GM18502 (cell line): ENCODE measurements around the gene SELP.
"Not testable (repeated sequence)": the region's sequence is repeated elsewhere in the genome, so short reads cannot be mapped to it uniquely, and the experiment has no call there.

Source experiments
- ATAC-seq: cut with Tn5 transposase; IDR thresholded peaks from one replicate; pipeline ENCODE4 v1.9.1; 2021; ENCODE audit warnings: mild to moderate bottlenecking; ENCODE audit not compliant: unreplicated experiment, poor library complexity

The SELP gene

DNA sequence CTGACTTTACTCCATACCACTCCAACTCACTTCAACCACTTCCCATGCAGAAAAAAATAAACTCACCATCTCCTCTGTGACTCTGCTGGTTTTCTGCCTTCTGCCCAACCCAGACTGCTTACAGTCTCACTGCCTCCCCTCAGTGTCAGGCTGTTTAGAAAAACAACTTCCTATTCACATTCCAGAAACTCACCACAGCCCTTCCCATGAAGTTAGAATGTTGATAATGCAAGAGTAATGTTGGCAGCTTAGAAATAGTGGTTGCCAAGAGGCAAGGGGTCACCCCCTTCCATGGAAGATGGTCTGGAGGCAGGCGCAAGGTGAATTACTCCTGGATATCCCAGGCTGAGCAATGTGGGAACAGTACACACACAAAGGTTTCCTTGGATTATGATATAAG is at the start of gene SELP:
SELP (minus strand) TSS at position 119 of the 400 bp plus-strand sequence; CDS start at position 69, 50 bp downstream.
- no peak for ATAC-seq

DNA sequence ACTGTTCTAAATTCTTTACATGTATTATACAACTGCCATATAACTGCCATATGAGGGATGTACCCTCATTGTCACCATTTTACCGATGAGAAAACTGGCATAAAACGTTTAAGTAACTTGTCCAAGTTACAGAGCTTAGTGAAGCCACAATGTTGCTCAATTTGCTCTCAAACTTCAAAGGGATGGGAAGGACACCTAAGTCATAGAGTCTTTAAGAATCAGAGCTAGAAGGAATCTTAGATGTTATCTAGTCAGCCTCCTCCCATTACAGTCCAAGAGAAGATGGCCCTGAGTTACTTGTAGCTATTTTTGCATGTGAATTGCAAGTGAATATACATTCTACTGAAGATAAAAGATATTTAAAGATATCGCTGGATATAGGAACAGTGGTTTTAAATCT is 49.8 kb upstream of the SELP start:
- ATAC-seq, result no peak

DNA sequence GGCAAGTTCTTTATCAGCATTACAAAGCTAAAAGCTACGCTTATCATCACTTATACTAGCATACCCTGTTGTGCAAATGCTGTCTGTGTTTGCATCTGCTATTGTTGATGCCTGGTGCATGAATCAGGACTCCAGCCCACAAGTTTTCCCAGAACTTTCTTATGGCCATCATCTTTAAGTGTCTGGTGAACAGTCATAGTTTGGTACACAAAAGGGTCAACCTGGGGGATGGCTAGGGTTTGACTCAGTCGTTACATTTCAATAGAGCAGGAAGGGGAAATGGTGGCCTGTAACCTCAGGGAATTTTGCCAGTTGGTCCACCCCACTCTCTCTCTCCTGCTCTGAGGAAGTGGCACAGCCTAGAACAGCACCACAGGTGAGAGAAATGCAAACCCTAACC is 46.1 kb upstream of the SELP start:
- ATAC-seq, result no peak

DNA sequence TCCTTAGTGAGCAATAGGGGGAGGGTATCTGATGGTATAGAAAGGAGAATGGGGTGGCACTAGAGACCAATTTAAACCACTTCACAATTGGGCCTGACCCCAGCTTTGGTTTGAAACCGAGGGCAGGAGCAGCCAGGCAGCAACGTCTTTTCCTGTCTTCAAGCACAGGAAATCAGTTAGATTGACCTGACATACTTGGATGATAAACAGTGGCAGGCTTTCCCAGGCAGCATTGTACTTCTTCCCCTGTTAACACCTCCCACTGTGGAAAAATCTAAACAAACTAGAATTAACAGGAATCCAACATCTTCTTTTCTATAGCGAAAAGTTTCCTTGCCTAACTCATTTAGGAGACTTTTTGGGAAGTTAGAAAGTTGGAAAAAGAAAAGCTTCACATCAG is 40.9 kb upstream of the SELP start:
- ATAC-seq, result no peak

DNA sequence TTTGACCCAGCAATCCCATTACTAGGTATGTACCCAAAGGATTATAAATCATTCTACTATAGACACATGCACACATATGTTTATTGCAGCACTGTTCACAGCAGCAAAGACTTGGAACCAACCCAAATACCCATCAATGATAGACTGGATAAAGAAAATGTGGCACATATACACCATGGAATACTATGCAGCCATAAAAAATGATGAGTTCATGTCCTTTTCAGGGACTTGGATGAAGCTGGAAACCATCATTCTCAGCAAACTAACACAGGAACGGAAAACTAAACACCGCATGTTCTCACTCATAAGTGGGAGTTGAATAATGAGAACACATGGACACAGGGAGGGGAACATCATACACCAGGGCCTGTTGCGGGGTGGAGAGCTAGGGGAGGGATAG is 40.3 kb upstream of the SELP start:
- not testable (repeated sequence) for ATAC-seq

DNA sequence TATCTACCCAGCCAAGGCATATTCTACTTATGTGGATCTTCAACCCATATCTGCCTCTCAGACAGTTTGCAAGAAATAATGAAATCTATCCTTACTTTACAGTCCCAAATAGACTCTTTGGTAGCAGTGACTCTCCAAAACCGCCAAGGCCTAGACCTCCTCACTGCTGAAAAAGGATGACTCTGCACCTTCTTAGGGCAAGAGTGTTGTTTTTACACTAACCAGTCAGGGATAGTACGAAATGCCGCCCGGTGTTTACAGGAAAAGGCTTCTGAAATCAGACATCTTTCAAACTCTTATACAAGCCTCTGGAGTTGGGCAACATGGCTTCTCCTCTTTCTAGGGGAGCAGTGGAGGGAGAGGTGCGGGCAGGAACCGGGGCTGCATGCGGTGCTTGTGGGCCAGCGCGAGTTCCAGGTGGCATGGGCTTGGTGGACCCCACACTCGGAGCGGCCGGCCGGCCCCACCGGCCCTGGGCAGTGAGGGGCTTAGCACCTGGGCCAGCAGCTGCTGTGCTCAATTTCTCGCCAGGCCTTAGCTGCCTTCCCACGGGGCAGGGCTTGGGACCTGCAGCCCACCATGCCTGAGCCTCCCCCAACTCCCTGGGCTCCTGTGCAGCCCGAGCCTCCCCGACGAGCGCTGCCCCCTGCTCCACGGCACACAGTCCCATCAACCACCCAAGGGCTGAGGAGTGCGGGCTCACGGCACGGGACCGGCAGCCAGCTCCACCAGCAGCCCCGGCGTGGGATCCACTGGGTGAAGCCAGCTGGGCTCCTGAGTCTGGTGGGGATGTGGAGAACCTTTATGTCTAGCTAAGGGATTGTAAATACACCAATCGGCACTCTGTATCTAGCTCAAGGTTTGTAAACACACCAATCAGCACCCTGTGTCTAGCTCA is 38.0 kb upstream of the SELP start:
- ATAC-seq, result peak; percentile 10

DNA sequence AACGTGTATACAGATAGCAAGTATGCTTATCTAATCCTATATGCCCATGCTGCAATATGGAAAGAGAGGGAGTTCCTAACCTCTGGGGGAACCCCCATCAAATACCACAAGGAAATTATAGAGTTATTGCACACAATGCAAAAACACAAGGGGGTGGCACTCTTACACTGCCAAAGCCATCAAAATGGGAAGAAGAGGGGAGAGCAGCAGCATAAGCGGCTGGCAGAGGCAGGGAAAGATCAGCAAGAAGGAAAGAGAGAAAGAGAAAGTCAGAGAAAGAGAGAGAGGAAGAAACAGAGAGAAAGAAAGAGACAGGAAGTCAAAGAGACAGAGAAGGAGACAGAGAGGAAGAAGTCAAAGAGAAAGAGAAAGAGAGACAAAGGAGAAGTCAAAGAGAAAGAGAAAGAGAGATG is 37.3 kb upstream of the SELP start:
- ATAC-seq, result peak; percentile 71

DNA sequence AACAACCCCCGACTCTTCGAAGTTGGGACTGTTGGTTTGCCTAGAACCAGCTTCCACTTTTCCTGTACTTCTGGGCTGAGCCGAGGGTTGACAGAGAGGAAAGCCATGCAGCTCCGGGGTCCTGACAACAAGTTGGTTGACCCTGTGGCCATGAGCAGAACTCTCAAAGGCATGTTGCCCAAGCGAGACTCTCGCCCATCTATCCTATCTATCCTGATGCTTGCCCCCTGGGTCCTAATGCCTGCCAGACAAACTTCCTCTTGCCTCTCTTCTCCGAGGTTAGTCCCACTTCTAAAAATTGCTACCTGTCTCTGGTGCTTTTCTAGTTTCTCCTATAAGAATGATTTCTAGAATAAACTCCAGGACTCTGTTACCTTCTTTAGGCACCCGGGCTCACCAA is 32.8 kb upstream of the SELP start:
- ATAC-seq, result not testable (repeated sequence)

DNA sequence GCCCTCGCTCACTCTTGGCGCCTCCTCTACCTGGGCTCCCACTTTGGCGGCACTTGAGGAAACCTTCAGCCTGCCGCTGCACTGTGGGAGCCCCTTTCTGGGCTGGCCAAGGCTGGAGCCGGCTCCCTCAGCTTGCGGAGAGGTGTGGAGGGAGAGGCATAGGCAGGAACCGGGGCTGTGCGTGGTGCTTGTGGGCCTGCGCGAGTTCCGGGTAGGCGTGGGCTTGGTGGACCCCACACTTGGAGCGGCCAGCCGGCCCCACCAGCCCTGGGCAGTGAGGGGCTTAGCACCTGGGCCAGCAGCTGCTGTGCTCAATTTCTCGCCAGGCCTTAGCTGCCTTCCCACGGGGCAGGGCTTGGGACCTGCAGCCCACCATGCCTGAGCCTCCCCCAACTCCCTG is 31.1 kb upstream of the SELP start:
- not testable (repeated sequence) for ATAC-seq

DNA sequence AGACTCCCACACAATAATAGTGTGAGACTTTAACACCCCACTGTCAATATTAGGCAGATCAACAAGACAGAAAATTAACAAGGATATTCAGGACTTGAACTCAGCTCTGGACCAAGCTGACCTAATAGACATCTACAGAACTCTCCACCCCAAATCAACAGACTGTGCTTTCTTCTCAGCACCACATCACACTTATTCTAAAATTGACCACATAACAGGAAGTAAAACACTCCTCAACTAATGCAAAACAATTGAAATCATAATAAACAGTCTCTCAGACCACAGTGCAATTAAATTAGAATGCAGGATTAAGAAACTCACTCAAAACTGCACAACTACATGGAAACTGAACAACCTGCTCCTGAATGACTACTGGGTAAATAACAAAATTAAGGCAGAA is 28.9 kb upstream of the SELP start:
- ATAC-seq, result not testable (repeated sequence)

DNA sequence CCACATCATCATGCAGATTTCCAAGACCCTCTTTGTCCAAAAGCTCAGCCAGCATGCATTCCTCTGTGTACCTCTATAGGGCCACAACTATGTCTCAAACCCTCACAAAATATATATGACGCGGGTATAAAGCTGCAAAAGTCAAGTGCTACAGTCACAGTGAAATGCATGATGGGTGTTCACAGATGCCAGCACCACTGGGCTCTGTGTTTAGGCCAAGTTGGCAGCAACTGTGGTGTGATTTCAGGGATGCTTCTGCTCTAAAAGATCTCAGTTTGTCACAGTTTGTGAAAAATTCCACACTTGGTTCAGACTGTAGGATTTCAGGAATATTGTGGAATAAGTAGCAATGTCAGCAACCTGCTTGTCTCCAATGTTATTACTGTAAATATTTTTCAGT is 23.9 kb upstream of the SELP start:
- ATAC-seq, result no peak

DNA sequence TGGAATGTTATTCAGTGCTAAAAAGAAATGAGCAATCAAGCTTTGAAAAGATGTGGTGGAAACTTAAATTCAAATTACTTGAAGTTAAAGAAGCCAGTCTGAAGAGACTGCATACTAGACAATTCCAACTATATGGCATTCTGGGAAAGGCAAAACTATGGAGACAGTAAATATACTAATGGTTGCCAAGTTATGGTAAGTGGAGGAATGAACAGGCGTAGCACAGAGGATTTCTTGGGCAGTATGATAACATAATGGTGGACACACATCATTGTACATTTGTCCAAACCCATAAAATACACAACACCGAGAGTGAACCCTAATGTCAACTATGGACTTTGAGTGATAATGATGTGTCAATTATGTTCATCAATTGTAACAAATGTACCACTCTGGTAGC is 21.1 kb upstream of the SELP start:
- no peak for ATAC-seq

DNA sequence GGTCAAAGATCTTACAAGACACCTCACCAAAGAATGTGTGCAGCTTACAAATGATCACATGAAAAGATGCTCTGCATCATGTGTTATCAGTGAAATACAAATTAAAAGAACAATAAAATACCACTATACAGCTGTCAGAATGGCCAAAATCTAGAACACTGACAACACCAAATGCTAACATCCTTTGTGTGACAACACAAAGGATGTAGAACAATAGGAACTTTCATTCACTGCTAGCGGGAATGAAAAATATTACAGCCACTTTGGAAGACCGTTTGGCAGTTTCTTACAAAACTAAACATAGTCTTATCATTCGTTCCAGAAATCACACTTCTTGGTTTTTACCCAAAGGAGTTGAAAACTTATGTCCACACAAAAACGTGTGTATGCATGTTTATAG is 20.6 kb upstream of the SELP start:
- no peak for ATAC-seq

DNA sequence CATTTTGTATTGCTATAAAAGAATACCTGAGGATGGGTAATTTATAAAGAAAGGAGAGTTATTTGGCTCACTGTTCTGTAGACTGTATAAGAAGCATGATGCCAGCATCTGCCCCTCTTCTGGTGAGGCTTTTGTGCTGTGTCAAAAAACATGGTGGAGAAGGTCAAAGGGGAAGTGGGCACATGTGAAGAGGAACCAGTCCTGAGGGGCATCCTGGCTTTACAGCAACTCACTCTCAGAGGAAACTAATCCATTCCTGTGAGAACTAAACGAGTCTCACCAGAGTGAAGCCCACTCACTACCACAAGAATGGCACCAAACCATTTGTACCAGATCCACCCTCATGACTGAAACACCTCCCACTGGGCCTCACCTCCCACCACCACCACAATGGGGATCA is 18.8 kb upstream of the SELP start:
- ATAC-seq, result no peak

DNA sequence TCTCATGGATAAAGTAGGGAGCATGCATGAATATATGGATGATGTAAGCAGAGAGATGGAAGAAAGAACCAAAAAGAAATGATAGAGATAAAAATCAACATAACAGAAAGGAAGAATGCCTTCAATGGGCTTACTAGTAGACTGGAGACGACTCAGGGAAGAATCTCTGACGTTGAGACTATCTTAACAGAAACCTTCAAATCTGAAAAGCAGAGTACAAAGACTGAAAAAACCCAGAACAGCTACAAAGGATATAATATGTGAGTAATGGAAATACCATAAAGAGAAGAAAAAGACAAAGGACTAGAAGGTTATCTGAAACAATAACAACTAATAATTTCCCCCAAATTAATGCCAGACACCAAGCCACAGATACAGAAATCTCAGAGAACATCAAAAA is 18.3 kb upstream of the SELP start:
- no peak for ATAC-seq

DNA sequence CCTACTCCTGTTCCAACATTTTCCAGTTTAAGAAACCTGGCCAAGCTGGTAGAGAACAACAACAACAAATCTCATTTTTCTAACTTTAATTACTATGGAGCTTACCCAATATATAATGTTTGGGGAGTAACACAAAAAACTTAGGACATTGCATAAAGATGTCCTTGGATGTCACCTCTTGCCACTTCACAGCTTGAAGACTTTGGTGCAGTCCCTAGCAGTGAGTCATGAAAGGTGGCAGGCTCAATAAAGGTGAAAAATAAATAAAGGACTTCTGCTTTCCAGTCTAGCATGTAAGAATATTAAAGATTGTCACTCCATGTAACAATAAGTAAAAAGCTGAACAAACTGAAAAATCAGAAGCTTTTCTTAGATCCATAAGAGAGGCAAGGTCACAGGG is 17.6 kb upstream of the SELP start:
- ATAC-seq, result no peak

DNA sequence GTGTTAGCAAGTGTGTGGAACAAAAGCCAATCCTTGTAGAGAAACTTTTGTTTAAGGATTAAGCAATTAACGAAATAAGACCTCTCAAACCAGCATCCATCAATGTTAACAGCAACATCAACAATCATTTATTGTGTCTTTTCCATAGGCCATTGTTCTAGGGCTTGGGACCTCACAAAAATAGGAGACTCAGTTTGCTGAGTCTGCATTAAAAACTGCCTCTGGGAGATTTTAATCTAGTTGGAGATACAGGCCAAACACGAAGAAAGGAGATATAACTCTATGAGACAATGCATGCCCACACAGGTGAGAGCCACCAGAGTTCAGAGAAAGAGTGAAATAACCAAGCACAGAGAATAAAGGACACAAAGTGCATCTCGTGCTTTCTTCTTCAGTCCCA is 14.4 kb upstream of the SELP start:
- ATAC-seq, result no peak

DNA sequence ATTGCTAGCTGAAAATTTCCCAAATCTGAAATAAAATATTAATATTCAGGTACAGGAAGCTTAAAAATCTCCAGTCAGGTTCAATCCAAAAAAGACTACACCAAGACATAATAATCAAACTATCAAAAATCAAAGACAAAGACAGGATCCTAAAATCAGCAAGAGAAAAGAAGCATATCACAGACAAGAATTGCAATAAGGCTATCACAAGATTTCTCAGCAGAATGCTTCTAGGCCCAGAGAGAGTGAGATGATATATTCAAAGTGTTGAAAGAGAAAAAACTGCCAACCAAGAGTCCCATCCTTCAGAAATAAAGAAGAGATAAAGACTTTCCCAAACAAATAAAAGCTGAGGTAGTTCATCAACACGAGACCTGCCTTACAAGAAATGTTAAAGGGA is 5.0 kb upstream of the SELP start:
- ATAC-seq, result no peak

DNA sequence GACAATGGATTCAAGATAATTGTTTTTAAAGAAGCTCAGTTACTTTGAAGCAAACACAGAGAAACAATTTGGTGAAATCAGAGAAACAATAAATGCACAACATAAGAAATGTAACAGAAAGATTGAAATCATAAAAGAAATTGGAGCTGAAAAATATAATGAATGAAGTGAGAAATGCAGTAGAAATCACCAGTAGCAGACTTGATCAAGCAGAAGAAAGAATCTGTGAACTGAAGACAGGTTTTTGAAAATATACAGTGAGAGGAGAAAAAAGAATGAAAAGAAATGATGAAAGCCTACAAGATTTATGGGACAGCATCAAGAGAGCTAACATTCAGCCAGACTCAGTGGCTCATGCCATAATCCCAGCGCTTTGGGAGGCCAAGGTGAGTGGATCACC is 4.2 kb upstream of the SELP start:
- ATAC-seq, result no peak

DNA sequence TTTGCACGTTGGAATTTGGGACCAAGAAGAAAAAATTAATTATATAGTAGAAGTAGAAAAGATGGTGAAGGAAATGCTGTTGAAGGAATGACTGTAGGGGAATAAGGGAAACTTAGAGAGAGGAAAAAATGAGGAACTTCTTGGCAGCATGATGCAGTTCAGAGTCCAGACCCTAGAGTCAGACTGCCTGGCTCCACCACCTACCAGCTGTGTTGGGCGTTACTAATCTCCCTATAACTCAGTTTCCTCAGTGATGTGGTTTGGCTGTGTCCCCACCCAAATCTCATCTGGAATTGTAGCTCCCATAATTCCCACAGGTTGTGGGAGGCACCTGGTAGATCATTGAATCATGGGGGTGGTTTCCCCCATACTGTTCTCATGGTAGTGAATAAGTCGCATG is 1.3 kb upstream of the SELP start:
- ATAC-seq, result no peak

DNA sequence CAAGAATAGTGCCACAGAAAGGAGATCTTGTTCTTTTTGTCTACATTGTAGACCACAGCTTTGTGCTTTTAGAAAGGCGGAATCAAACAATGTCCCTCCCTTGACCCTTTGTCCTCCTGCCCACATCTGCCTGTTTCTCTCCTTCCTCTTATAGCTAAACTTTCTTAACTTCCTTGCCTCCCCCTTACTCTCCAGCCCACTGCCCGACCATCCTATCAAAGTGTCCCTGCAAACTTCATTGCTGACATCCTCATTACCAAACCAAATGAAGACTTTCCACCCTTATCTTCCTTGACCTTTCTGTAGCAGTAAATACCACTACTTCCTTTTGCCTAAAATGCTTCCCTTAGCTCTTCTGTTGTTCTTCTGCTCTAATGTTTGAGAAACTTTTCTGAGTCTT is 5.0 kb downstream of the SELP start:
- ATAC-seq, result no peak

DNA sequence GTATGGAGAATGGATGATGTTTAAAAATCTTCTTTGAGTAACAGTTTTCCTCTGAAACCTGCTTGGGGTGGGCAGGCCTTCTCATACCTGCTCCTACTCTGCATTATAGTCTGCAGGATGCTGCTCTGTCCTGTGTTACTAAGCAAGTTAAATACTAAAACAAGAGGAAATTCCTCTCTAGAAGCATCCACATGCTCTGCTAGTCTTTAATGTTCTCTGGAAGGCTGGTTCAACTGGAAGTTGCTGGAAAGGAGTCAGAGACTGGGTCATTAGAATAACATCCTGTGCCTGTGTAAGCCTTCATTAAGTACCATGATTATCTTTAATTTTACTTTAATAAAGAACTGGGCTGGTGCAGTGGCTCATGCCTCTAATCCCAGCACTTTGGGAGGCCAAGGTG is 5.8 kb downstream of the SELP start:
- no peak for ATAC-seq
